GF-D8 (cell line): ENCODE results near the gene MYO1H.
"Not testable (repeated sequence)": the region's sequence is repeated elsewhere in the genome, so short reads cannot be mapped to it uniquely, and the experiment has no call there.

ENCODE experiments used
- DNase-seq: peaks from one replicate; lab custom pipeline; 2025; lab: John Stamatoyannopoulos, UW

The MYO1H gene

GRCh38 chr12:109347589-109347988 lies at the start of gene MYO1H:
Gene MYO1H (plus strand): TSS chr12:109347900. CDS start chr12:109347961, 61 bp downstream.
- no peak for DNase-seq

GRCh38 chr12:109299849-109300248 lies 47.9 kb upstream of the MYO1H start:
- DNase-seq = no peak

DNA sequence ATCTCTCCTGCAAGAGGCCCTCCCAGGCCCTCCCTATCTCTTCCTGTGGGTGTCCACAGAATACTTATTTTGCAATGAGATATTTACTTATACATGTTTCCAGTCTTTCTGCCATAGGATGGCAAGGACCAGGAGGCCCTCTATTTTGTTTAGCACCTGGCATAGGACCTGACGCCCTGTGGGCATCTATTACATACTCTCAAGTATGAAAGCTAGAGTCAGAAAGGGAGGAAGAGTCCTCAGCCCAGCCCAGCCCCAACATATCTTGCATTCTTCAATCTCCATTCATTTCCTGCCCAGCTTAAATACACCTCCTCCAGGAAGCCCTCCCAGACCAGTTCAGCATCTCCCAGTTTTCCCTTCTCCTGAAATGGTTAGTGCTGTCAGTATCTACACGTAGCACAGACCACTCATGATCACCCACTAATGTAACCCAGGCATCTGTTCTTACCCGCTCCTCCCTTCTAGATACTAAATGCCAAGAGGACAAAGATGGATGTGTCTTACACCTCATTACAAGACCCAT lies 46.0 kb upstream of the MYO1H start:
- DNase-seq = no peak

- DNase-seq = no peak
These were observed 45.3 kb upstream of the MYO1H start for GRCh38 chr12:109302358-109302757.

DNA sequence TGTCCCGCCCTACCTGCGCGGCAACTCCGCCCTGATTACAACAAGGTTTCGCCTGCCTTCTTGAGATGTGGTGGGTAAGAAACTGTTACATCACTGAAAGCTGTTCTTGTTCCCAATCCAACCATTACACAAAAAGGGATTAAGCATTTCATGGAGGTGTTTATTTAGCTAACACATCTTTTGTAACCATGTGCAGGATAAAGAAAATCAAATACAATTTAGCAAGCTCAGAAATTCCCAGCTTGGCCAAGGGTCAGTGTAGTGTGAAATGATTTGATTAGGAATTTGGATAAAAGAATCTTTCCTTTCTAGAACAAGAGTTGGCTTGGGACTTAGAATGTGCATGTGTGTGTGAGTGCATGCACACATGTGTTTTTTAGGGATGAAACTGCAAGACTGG lies 44.9 kb upstream of the MYO1H start:
- DNase-seq = no peak

GRCh38 chr12:109304485-109304884 lies 43.2 kb upstream of the MYO1H start:
- DNase-seq = no peak

- DNase-seq = no peak
These were observed 42.2 kb upstream of the MYO1H start for GRCh38 chr12:109305547-109305946.

- no peak for DNase-seq
These were observed 40.6 kb upstream of the MYO1H start for GRCh38 chr12:109307051-109307450.

- no peak for DNase-seq
These were observed 38.9 kb upstream of the MYO1H start, which contains the start of gene FOXN4 for GRCh38 chr12:109308534-109309380. Gene FOXN4 (minus strand): TSS chr12:109309284. CDS start chr12:109308321, 963 bp downstream.

DNA sequence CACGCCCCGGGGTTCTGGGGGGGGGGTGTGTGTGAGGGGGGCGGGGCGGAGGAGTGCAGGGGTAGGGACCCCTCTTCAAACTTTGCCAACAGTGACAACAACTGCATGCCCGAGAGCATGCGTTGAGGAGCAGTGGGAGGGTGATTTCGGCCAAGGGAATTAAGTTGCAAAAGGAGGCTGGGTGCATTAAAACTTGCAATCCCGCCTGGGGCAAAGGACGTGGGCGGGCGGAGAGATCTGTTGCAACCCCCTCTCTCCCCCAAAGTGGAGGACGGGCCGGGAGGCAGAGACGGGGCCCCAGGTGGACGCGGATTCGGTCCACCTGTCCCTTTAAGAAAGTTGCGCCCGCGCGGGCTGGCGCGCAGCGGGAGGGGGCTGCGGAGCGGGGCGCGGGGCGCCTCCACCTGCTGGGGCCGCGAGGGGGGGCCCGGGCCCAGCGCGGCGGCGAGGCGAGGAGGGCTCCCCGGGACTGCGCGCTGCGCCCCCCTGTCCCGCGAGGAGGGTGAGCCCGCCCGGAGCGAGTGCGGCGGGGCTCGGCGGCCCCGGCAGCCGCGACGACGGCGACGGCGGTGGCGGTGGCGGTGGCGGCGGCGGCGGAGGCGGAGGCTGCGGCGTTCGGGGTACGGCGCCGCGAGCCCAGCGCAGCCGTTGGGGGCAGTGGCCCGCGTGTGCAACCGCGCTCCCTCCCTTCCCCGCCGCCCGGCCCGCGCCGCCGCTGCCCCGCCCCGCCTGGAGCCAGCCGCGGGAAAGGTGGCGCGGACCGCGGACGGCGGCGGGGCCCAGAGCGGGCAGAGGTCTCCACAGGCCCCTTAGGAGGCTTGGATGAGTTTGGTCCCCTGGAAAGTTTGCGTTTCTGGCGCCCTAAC lies 38.1 kb upstream of the MYO1H start:
- no peak for DNase-seq

DNA sequence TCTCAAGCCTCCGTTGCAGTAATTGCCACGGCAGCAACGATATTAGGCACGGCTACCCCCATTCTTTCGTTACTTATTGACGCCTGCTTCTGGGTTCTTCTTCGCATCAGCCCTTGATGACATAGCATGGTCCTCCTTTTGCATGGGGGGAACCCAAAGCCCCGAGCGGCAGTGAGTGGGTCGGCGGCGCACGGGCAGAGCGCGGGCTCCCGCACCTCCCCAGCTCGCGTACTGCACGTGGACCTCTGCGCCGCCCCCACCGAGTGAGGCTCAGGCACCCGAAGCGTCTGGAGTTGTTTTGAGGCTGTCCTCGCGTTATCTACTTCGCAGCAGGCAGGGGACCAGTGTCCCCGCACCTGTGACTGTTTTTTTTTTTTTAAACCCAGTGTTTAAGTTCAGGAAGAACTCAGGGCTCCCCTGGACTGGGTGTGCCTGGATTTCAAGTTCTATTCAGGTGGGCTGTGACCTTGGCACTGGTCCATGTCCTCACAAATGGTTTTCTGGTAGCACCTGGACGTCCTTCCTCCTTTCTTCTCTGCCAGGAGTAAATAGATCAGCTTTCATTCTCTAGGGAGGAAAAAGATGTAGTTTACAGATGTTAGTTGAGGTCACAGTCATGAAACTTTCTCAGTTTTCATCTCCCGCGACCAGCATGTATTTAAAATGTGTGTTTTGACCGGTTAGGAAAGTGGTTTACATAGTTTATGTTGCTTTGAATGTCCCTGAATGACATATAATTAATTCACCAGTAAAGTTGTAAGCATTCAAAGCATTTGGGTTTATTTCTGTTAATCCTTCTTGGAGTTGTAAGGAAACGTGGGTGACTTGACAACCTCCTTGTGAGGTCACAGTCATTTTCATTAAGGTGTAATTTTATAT lies 37.2 kb upstream of the MYO1H start:
- DNase-seq = no peak

DNA sequence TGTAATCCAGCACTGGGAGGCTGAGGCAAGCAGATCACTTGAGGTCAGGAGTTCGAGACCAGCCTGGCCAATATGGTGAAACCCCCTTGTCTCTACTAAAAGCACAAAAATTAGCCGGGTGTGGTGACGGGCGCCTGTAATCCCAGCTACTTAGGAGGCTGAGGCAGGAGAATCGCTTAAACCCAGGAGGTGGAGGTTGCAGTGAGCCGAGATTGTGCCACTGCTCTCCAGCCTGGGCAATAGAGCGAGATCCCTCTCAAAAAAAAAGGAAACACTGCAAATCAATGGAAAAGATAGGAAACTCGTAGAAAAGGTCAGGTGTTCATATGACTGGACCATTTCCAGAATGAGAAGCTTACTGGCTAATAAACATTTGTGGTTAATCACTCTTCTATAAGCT lies 26.4 kb upstream of the MYO1H start:
- not testable (repeated sequence) for DNase-seq

DNA sequence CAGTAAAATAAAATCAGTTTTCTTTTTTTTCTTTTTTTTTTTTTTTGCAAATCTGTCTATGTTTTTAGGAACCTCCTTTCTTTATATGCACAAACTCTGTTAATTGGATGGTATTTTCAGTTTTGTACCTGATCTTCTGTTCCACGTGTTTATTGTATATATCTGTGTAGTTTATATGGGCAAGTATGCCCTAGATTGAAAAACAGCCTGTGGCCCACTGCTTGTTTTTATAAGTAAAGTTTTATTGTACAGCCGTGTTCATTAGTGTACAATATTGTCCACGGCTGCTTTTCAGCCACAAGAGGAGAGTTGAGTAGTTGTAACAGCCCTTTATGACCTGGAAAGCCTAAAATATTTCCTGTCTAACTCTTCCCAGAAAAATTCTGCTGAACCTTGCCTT lies 18.7 kb upstream of the MYO1H start:
- DNase-seq = no peak

DNA sequence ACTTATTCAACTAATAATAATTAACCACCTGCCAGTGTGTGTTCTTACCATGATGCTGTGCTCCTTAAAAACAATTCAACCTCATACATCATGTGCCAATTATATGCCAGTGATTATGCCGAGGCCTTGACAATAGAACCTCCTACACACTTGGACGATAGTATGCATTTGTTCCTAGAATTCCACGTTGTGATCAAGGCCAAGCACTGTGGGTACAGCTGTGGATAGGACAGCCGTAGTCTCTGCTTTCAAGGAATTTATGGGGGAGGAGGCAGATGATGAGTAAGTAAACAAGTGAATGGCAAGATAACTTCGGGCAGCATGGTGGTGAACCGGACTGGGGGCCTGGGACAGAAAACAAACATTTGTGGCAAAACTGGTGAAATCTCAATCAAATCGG lies 18.0 kb upstream of the MYO1H start:
- DNase-seq = no peak

DNA sequence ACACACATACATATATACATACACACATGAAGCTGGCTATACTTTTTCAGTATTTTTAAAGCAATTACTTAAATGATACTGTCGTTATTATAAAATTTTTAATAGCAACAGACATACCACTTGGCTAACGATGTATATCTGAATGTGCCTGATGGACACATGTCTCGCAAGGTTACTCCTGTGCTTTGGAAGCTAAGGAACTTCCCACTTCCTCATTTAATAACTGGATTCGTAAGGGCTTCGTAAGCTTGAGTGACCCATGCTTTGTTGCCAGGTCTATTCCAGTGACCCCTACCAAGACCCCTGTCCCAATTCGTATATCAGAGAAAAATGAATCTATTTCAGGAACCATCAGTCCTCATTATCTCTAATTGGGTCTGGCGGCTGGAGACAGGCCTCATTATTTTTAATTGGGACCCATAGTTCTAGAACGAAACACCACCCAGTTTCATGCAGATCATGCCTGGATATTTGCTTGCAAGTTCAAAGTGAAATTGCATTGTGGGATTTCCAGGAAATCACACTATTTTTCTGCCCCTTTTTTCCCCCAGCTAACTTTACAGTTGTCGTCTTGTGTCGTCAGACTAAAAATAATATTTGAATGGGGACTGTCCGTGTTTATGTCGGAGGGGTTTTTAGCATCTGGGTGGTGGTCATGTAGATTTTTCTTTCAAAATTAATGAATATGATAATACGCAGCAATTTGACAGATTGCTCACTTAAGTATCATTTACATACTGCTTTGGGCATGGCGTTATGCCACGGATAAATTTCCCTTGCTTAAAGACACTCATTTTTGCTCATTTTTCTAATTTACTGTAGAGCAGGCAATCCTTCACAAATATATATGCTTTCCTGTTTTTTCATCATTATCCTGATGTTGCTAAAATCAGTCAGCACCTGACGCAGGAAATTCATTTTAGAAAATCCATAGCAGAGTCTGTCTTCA lies 17.1 kb upstream of the MYO1H start:
- no peak for DNase-seq

GRCh38 chr12:109331301-109331952 lies 16.3 kb upstream of the MYO1H start:
- DNase-seq = no peak

- no peak for DNase-seq
These were observed 12.8 kb upstream of the MYO1H start for GRCh38 chr12:109334887-109335286.

- DNase-seq = no peak
These were observed 11.1 kb upstream of the MYO1H start for GRCh38 chr12:109336593-109336992.

DNA sequence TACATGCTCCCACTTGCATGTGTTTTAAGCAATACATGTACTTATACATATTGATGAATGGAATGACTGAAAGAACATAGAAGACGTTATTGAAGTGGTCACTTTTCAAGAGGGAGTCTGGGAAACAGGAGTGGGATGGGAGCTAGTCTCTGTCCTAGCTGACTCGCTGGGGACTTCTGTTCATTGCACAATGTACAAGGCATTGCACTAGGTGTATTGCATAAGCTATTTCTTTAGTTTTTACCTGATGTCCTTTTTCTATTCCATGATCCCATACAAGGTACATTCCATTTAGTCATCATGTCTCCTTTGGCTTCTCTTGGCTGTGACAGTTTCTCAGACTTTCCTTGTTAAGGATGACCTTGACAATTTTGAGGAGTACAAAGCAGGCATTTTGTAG lies 4.0 kb upstream of the MYO1H start:
- no peak for DNase-seq

DNA sequence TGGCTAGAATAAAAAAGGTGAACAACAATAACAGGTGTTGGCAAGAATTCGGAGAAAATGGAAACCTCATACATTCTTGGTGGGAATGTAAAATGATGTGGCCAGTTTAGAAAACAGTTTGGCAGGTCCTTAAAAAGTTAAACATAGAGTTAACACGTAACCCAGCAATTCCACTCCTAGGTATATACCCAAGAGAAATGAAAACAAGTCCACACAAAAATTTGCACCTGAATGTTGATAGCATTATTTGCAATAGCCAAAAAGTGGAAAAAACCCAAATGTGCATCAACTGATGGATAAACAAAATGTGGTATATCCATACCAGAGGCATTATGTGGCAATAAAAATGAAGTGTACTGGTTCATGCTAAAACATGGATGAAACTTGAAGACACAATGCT lies 2.3 kb upstream of the MYO1H start:
- no peak for DNase-seq
